Measurements from ENCODE around the gene RAP1GAP2.
"Not testable (repeated sequence)": the region's sequence is repeated elsewhere in the genome, so short reads cannot be mapped to it uniquely, and the experiment has no call there.

RAP1GAP2 gene

DNA sequence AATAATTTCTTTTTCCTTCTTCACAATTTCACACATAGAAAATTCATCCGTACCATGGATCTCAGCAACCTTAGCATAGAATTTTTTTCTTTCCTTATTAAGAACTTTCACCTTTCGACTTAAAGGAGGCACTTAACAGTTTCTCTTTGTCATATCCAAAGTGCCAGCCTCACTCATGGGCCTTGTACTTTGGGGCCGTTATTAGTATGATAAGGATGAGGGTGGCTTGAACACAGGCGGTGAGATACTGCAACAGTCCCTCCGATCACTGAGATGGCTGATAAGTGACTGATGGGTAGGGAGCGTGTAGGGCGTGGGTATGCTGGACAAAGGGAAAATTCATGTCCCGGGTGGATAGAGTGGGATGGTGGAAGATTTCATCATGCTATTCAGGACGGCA is 181.9 kb downstream of the RAP1GAP2 start:
- no peak for DNase-seq

DNA sequence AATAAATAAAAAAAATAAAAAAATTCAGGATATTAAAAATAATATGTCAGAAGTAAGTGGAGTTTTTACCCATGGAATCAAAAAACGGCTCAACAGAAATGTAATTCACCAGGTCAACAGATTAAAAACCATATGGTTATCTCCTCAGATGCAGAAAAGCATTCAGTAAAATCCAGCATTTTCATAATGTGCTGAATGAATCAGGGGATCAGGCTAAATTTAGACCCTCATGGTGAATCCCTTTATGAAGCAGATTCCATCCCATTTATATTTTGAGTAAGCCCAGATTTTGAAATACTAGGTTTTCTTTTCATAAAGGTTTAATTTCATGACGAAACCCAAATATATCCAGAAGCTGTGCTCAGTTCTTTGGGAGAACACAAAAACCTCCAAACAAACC is 182.8 kb downstream of the RAP1GAP2 start:
- DNase-seq: no peak

DNA sequence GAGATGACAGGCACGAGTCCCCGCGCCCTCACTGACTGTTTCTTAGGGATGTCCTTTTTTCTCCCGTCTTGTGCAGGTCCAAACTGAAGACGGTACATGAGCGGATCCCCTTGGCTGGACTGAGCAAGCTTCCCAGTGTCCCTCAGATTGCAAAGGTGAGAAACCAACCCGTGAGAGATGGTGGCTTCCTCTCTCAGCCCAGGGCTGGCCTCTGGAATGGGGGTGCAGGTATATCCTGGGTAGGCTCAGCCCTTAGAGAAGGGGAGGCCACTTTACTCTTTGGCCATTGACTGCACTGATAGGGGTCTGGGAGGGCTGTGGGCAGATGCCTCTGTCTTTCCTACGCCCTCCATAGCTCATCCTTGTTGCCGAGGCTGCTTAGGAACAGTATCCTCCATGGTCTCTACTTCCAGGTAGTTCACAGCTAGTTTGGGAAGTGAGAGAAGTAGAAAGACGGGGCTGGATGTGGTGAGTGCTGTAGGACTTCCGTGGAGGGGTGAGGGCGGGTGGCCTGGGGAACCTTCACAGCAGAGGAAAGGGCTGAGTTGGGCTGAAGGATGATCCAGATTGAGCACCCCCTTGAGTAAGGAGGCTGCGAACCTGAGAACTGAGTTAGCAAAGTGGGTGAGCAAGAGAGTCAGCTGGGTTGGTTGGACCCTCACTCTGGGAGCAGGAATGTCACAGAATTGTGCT is 184.1 kb downstream of the RAP1GAP2 start:
- no peak for DNase-seq

DNA sequence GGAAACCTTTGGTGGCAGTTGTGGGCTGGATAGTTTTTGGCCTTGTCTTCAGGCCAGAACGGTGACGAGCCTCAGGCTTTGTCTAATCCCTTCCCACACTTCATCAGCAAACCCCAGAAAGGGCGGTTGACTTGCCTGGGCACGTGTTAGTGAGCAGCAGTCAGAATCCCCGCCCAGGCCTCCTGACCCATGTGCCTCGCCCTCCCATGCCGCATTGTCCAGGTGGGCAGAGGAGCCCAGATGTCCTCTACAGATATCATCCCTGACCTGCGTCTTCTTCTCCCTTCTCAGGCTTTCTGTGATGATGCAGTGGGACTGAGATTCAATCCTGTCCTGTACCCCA is 184.6 kb downstream of the RAP1GAP2 start:
- DNase-seq: no peak

DNA sequence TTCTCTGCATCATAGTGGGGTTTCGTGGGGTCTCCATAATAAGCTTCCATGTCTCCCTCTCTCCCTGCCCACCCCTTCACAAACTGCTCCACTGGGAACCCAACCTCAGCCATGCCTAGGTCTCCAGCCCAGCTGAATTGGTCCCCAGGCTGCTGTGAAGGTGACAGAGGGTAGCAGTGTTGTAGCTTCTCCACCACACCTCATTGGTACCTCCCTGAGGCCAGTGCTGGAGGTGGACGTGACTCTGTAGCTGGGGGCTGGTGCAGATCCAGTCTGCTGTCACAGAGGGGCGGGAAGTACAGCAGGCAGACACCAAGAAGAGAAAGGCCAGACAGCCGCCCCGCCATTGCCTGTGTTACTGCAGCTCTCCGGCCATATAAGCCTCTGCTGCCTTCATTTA is 185.1 kb downstream of the RAP1GAP2 start:
- DNase-seq: no peak

DNA sequence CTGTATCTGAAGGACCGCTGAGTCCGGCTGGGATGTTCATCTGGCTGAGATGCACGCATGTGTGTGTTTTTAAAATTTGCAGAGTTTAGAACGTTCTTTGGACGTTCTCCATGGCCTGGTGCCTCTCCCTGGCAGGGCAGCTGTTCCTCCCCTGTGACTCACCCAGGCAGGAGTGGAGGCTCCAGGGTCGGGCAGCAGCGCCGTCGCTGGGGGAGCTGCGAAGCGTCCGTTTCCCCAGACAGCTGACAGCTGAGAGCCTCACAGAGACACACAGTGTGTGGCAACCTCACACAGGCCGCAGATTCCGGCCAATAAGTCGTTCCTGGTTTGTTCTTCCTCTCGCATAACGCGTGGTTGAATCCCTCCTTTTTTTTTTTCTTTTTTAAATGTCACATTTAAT is 186.6 kb downstream of the RAP1GAP2 start:
- DNase-seq: no peak

DNA sequence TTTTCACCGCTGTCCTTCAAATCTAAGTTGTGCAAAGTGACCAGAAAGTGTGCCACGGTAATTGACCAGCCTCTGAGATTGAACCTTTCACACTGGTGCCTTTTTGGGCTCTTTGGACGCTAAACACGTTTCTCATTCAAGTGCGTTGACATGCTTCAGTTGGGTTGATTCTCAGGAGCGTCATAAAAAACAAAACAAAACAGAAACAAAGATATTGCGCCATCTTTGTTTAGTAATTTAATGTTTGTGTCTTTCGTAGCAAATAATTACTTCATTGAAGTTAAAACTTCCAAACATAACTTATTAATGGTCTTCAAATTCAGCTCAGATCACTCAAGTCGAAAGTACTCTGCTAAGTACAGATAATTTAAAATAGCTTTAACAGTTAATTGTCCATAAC is 187.0 kb downstream of the RAP1GAP2 start:
- no peak for DNase-seq

DNA sequence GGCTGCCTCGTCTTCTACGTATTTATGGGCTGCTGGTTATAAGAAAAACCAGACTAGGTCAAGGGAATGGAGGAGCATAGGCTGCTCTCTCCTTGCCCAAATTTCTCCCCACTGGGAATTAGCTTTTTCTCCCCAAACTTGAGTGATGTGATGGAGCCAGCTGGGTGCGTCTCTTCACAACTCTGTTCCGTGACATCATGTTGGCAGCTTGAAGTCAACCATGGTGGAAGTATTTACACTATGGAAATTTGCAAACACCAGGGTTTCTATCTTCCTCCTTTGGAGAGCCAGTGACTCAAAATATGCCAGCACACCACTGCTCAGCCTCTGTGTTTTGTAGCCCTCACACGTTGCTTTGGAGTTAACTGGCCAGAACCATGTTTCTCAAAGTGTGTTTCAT is 189.1 kb downstream of the RAP1GAP2 start:
- no peak for DNase-seq

DNA sequence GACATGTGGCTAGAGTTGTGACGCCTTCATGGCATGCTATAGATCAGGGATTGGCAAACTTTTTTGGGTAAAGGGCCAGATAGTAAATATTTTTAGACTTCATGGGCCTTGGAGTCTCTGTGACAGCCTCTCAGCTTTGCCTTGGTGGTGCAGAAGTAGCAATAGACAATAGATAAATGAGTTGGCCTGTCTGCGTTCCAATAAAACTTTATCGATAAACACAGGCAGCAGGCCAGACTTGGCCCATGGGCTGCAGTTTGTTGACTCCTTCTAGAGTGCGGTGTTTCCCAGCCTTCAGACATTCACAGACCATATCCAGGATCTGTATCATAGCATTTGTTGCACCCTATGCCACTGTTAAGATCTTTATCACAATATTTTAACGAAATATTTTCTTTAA is 190.7 kb downstream of the RAP1GAP2 start:
- no peak for DNase-seq

DNA sequence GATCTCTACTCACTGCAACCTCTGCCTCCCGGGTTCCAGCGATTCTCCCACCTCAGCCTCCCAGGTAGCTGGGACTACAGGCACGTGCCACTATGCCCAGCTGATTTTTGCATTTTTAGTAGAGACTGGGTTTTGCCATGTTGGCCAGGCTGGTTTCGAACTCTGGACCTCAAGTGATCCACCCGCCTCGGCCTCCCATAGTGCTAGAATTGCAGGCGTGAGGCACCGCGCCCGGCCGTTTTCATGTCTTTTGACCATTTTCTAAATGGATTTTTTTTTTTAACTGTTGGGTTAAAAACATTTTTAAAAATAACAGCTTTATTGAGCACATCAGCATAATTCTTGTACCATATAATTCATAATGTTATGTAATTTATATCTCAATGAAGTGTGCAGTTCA is 193.2 kb downstream of the RAP1GAP2 start:
- DNase-seq: not testable (repeated sequence)

DNA sequence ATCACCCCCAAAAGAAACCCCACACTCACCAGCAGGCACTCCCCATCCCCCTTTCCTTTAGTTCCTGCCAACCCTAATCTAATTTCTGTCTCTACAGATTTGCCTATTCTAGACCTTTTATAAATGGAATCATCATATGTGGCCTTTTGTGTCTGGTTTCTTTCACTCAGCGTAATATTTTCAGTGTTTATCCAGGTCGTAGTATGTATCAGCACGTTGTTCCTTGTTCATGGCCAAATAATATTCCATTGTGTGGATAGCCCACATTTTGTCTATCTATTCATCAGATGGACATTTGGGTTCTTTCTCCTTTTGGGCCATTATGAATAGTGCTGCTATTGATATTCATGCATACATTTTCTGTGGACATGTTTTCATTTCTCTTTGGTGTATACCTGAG is 193.6 kb downstream of the RAP1GAP2 start:
- DNase-seq: no peak

DNA sequence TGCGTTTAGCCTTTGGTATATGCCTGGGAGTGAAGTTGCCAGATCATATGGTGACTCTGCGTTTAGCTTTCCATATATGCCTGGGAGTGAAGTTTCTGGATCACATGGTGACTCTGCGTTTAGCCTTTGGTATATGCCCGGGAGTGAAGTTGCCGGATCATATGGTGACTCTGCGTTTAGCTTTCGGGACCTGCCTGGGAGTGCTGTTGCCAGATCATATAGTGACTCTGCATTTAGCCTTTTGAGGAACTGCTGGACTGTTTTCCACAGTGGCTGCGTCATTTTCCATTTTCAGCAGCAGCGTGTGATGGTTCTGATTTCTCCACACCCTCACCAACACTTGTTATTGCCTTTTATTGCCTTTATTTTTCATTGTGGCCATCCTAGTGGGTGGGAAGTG is 194.2 kb downstream of the RAP1GAP2 start:
- peak in 1 of 2 donors; percentile 49 for DNase-seq

DNA sequence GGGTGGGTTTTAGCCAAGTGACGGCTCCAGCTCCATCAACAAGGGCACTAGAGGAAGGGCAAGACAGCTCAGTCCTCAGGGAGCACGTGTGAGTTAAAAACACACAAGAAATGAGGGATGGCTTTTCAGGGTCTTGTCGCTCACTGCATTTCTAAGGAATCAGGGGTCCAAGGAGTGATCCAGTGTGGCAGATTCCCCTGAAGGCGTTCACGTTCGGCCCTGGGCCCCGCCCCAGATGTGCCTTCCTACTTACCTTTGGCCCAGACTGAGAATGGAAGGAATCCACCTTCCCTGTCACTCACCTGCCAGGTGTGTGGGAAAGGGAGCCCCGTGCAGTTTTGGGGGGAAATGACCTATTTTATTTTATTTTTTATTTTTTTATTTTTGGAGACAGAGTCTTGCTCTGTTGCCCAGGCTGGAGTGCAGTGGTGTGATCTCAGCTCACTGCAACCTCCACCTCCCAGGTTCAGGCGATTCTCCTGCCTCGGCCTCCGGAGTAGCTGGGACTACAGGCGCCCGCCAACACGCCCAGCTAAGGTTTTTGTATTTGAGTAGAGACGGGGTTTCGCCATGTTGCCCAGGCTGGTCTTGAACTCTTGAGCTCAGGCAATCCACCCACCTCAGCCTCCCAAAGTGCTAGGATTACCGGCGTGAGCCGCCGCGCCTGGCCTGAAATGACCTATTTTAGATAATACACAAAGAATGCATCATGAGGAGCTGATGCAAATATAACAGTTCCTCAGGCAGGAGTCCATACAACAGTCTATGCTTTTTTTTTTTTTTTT is 195.3 kb downstream of the RAP1GAP2 start:
- not testable (repeated sequence) for DNase-seq

DNA sequence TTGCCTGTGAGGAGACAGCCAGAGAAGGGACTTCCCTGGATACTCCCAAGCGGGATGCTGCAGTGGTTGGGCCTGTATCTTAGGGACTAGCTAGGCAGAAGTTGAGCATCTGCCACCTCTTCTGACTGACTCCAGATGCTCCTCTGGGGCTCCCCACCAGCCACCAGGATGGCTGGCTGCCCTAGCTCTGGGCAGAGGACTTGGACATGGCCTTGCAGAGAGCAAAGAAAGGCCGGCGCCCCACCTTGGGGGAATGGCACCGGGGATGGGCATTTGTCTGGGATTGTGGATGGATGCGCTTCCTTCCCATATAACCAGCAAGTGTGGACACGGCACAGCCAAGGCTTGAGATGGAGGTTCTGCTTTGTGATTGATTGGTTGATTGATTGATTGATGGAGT is 198.2 kb downstream of the RAP1GAP2 start:
- DNase-seq: no peak

DNA sequence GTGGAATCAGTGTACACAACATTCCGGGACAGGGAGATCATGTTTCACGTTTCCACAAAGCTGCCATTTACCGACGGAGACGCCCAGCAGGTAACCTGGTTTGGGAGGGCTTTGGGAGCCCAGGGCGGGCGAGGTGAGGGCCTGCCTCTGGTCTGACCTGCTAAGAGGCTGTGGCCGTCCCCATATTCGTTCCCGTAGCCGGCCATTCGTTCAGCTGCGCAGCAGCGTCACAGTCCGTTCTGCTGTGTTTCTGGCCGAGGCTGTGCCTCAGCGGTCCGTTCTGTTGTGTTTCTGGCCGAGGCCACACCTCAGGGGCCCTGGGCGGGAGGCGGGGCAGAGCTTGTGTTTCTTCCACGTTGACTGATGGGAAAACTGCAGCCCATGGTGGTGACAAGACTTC is 199.1 kb downstream of the RAP1GAP2 start:
- no peak for DNase-seq

DNA sequence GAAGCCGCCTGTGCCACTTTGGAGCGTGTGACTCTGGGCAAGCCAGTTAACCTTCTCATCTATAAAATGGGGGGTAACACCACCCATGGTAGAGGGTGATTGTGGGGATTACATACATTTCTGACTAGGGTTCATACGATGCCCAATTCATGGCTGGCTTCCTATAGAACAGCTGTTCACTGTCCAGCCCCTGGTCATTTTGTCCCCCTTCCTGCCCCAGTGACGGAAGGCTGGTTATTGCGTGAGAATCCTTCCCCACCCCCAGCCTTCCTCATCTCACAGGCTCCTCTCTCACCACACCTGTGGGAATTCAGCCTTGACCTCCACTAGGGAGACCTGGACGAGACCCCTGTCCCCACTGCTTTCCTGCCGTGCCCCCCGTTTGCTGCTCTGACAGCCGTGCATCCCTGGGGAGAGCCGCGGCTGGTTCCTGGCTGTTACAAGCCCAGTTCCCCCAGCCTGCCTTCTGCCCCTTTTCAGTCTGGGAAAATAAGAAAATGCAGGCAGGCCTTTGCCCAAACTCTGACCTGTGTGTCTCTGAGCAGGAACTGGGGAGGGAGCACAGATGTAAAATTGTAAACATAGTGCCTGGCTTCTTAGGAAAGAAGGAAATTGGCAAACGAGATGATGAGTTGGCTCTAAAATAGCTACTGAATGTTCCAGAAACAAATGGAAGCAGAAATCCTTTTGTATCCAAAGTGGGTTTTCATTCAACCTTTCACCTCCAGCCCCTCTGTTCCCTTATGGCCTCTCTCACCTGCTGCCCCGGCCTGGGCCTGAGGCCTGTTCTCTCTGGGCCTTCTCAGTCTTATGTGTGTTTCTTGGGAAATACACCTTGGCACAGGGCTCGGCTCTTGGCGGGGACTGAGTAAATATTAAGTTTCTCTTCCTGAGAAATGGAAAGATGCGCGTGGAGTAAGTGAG is 199.9 kb downstream of the RAP1GAP2 start:
- no peak for DNase-seq

DNA sequence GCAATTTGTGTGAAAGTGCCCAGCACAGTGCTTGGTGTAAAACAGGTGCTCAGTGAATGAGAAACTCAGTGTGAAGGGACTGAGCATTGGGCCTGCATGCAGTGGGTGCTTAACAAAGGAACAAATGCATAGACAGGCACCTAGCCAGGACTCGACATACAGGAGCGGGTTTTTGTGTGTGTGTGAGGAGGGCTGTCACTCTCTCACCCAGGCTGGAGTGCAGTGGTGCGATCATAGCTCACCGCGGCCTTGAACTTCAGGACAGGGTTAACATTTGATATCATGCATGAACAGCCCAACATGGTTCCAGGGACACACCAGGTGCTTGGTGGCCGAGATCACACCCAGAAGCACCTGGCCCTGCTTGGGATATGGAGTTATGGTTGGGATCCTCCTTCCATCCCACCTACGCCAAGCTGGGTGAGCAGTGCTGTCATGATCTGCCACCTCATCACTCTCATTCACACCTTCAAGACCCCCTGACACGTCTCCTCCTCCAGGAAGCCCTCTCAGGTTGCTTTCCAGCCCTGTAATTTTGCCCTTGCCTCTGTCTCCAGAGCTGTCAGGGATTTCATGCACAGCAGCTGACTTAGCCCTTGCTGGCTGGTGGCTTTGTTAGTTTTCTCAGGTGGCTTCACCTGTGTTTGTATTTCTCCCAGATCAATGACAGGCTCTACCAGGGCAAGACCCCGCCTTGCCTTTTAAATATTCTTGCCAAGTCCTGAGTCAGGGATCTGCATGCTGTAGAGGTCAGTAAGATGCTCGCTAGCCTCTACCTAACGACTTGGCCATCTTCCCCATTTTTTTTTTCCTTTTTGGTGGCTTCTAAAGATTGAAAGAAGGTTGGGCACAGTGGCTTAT is 200.8 kb downstream of the RAP1GAP2 start:
- no peak for DNase-seq

DNA sequence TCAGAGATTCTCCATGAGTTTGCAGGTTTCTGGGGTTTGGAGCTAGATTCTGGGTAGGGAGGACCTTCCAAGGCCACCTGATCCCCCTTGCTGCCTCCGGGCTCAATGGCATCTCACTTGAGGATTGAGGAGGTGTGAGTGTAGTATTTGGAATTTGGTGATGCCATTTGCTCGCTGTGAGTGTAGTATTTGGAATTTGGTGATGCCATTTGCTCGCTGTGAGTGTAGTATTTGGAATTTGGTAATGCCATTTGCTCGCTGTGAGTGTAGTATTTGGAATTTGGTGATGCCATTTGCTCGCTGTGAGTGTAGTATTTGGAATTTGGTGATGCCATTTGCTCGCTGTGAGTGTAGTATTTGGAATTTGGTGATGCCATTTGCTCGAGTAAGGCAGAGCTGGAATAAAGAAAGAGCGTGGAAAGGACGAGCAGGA is 202.2 kb downstream of the RAP1GAP2 start:
- DNase-seq: not testable (repeated sequence)

DNA sequence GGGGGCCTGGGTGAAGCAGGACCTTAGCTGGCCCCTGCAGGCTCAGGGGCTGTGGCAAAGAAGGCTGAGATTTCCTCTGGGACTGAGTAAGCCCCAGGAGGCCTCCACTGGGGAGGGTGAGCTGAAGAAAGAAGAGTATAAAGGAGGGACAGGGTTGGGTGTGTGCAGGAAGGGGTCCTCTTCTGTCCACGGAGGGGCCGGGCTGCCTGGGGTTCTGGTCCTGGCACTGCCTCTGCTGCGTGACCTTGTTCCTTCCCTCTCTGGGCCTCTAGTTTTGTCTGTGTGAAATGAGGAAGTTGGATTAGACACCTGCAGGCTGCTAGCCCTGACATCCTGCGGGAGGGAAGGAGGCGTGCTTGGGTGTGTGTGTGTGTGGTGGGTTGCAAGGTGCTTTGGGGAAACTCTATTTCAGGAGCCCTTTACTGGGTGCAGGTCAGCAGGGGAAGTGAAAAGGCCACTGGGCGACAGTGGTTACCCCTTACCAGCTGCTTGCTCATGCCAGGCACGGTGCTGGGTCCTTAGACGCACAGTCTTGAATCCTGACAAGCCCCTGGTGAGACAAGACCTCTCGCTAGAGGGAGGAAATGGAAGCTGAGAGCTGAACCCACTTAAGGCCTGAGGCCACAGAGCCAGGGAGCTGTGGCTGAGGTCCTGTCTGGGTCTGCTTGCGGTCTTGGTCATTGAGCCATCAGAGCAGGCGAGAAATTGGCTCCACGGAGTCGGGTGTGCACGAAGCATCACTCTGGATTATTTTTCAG is 206.5 kb downstream of the RAP1GAP2 start:
- DNase-seq: peak in 1 of 2 donors; percentile 70

DNA sequence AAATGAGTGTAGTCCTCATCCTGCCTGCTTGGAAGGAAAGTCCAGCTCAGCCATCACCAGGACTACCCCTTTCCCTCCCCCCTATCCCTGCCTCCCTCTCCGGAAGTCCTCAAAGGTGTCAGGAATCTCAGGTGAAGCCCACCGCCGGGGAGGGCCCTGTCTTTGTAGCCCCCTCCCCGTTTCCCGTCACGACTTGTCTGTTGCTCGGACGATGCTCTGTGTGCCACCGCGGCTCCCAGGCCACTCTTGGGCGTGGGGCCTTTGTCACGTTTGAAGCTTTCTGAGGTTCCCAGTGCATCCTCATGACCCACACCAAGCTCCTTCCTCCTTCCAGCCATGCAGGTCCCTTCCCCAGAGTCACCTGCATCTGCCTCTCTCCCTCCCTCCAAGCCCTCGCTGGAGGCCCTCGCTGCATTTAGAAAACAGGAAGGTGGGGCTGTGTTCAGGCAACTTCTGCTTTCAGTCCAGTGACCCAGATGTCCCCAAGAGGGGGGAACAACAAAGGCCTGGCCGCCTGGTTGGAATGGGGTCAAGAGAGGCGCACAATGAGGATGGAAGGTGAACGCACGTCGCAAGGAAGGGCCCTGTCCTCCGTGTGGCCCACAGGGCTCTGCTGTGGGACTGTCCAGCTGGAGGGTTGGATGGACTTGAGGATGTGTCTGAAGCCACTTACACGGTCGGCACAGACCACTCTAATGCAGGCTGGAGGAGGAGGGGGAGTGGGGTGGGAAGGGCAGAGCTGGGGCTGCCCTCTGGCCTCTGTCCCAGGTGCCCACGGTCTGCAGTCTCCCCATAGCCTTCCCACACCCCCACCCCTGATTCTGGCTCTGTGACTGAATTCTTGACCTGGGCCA is 207.3 kb downstream of the RAP1GAP2 start:
- peak in 1 of 2 donors; percentile 62 for DNase-seq

Data from CD4-positive, alpha-beta T cell treated with Interleukin-1 beta for 1 hour (primary cell).